ENCODE results near the gene DPYD.

DNA sequence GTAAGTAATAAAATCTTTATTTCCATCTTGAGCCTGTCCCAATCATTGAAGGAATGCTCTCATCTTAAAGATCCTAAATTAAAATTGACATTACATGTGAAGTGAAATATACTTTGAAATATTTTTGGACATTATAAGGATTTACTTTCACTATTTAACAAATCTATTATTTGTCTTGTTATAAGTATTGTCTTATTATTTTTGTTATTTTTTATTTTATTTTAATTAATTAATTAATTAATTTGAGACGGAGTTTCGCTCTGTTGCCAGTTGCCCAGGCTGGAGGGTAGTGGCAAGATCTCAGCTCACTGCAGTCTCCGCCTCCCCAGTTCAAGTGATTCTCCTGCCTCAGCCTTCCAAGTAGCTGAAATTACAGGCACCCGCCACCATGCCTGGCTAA, 343.2 kb downstream of the DPYD start:
- TF ChIP-seq POLR2A (IDR thresholded peaks at IDR 0.05; ENCODE audit: low read depth, low read length) (no peak), TAF1 (IDR thresholded peaks at IDR 0.05; ENCODE audit: low read depth, low read length) (no peak)
